HEK293 (cell line): ENCODE results near the gene FAM13B.

Experiments used
- CTCF ChIA-PET: fragments of 350-600 bp; formaldehyde crosslinking; extraction: SDS; loops from one replicate; lab custom pipeline; 2021; ENCODE audit warnings: antibody characterized with exemption; lab: Yijun Ruan, JAX
- POLR2A ChIA-PET: fragments of 300-600 bp; formaldehyde crosslinking; extraction: SDS; loops from one replicate; lab custom pipeline; 2020; ENCODE audit warnings: antibody characterized with exemption, inconsistent platforms; lab: Yijun Ruan, JAX
- H3K27ac ChIP-seq: fragments of 200-500 bp; sonication (Bioruptor generic); 2 replicates; pipeline ENCODE4 v1.5.1; 2014; ENCODE audit warnings: low read depth, low read length, control low read depth, inconsistent platforms; ENCODE audit errors: extremely low read depth
- H3K36me3 ChIP-seq, 2 experiments: fragments of 200-500 bp in 1 of 2; sonication (Bioruptor generic) in 1 of 2; 1 replicate in 1 of 2; 2 replicates in 1 of 2; pipeline ENCODE4 v1.5.1; 2014 to 2017; ENCODE audit warnings: inconsistent platforms in 2 of 2, low read length in 2 of 2; ENCODE audit not compliant: control insufficient read depth in 2 of 2, insufficient read depth in 1 of 2
- H3K4me1 ChIP-seq: fragments of 200-500 bp; sonication (Bioruptor generic); 2 replicates; pipeline ENCODE4 v1.5.1; 2014; ENCODE audit warnings: mild to moderate bottlenecking, low read length, inconsistent platforms; ENCODE audit not compliant: control insufficient read depth, insufficient read depth
- H3K4me3 ChIP-seq: 2 replicates; pipeline ENCODE4 v1.5.1; 2011; ENCODE audit warnings: low read depth, mild to moderate bottlenecking, control low read depth, low read length, moderate library complexity
- H3K9me3 ChIP-seq: fragments of 200-500 bp; sonication (Bioruptor generic); 2 replicates; pipeline ENCODE4 v1.5.1; 2014; ENCODE audit warnings: low read depth, low read length, inconsistent platforms; ENCODE audit not compliant: control insufficient read depth, insufficient read depth
- ELK4 ChIP-seq: IDR thresholded peaks from 2 replicates; pipeline ENCODE4 v1.6.1; 2011; ENCODE audit warnings: mild to moderate bottlenecking, low read depth, low read length, borderline replicate concordance
- FEZF1 ChIP-seq: fragments of 450-650 bp; formaldehyde crosslinking; IDR thresholded peaks from 2 replicates; pipeline ENCODE4 v1.5.1; 2016; ENCODE audit warnings: missing biosample characterization, missing genetic modification characterization
- KLF1 ChIP-seq: fragments of 450-650 bp; formaldehyde crosslinking; IDR thresholded peaks from 2 replicates; pipeline ENCODE4 v1.5.1; 2016; ENCODE audit warnings: missing biosample characterization, missing genetic modification characterization
- REPIN1 ChIP-seq: fragments of 450-650 bp; formaldehyde crosslinking; IDR thresholded peaks from 2 replicates; pipeline ENCODE4 v1.5.1; 2017; ENCODE audit warnings: missing biosample characterization, missing genetic modification characterization, low read depth
- SALL2 ChIP-seq: fragments of 450-650 bp; formaldehyde crosslinking; IDR thresholded peaks from 2 replicates; pipeline ENCODE4 v1.5.0; 2017; ENCODE audit warnings: missing biosample characterization, mild to moderate bottlenecking, missing genetic modification characterization, borderline replicate concordance
- SETDB1 ChIP-seq: IDR thresholded peaks from one replicate; pipeline ENCODE4 v1.6.1; 2017; ENCODE audit warnings: mild to moderate bottlenecking, low read length, moderate library complexity, mixed read lengths; ENCODE audit not compliant: insufficient read length
- WT1 ChIP-seq: fragments of 450-650 bp; formaldehyde crosslinking; IDR thresholded peaks from 2 replicates; pipeline ENCODE4 v1.5.1; 2016; ENCODE audit warnings: missing biosample characterization, missing genetic modification characterization
- ZBTB20 ChIP-seq: fragments of 450-650 bp; formaldehyde crosslinking; IDR thresholded peaks from 2 replicates; pipeline ENCODE4 v1.5.1; 2016; ENCODE audit warnings: missing biosample characterization, missing genetic modification characterization
- ZBTB48 ChIP-seq: fragments of 450-650 bp; formaldehyde crosslinking; IDR thresholded peaks from 2 replicates; pipeline ENCODE4 v1.5.1; 2016; ENCODE audit warnings: missing biosample characterization, missing genetic modification characterization
- ZBTB8A ChIP-seq: fragments of 450-650 bp; formaldehyde crosslinking; IDR thresholded peaks from 2 replicates; pipeline ENCODE4 v1.5.1; 2016; ENCODE audit warnings: missing biosample characterization, missing genetic modification characterization
- ZNF138 ChIP-seq: fragments of 450-650 bp; formaldehyde crosslinking; IDR thresholded peaks from 2 replicates; pipeline ENCODE4 v1.5.1; 2016; ENCODE audit warnings: missing biosample characterization, missing genetic modification characterization, borderline replicate concordance
- ZNF146 ChIP-seq: fragments of 450-650 bp; formaldehyde crosslinking; IDR thresholded peaks from 2 replicates; pipeline ENCODE4 v1.5.1; 2016; ENCODE audit warnings: missing biosample characterization, missing genetic modification characterization
- ZNF148 ChIP-seq: fragments of 450-650 bp; formaldehyde crosslinking; IDR thresholded peaks from 2 replicates; pipeline ENCODE4 v1.5.0; 2017; ENCODE audit warnings: missing biosample characterization, missing genetic modification characterization, borderline replicate concordance
- ZNF18 ChIP-seq: fragments of 450-650 bp; formaldehyde crosslinking; IDR thresholded peaks from 2 replicates; pipeline ENCODE4 v1.5.1; 2016; ENCODE audit warnings: missing biosample characterization, missing genetic modification characterization
- ZNF2 ChIP-seq: fragments of 450-650 bp; formaldehyde crosslinking; IDR thresholded peaks from 2 replicates; pipeline ENCODE4 v1.5.1; 2016; ENCODE audit warnings: missing biosample characterization, missing genetic modification characterization
- ZNF350 ChIP-seq: fragments of 450-650 bp; formaldehyde crosslinking; IDR thresholded peaks from 2 replicates; pipeline ENCODE4 v1.5.0; 2017; ENCODE audit warnings: missing biosample characterization, mild to moderate bottlenecking, missing genetic modification characterization
- ZNF366 ChIP-seq: fragments of 450-650 bp; formaldehyde crosslinking; conservative IDR thresholded peaks from 2 replicates; pipeline ENCODE4 v1.5.1; 2016; ENCODE audit warnings: missing biosample characterization, missing genetic modification characterization
- ZNF449 ChIP-seq: fragments of 450-650 bp; formaldehyde crosslinking; IDR thresholded peaks from 2 replicates; pipeline ENCODE4 v1.5.1; 2017; ENCODE audit warnings: missing biosample characterization, mild to moderate bottlenecking, missing genetic modification characterization, moderate library complexity
- ZNF629 ChIP-seq: fragments of 450-650 bp; formaldehyde crosslinking; IDR thresholded peaks from 2 replicates; pipeline ENCODE4 v1.5.1; 2017; ENCODE audit warnings: missing biosample characterization, missing genetic modification characterization
- ZNF791 ChIP-seq: fragments of 450-650 bp; formaldehyde crosslinking; IDR thresholded peaks from 2 replicates; pipeline ENCODE4 v1.5.1; 2016; ENCODE audit warnings: missing biosample characterization, missing genetic modification characterization
- ZNF792 ChIP-seq: fragments of 450-650 bp; formaldehyde crosslinking; IDR thresholded peaks from 2 replicates; pipeline ENCODE4 v1.5.1; 2016; ENCODE audit warnings: missing biosample characterization, missing genetic modification characterization
- ZNF830 ChIP-seq: fragments of 450-650 bp; IDR thresholded peaks from 2 replicates; pipeline ENCODE4 v1.5.0; 2018; ENCODE audit warnings: missing biosample characterization, missing genetic modification characterization, low read depth, mild to moderate bottlenecking, moderate library complexity
- TF ChIP-seq, protein P1 (sequence below): fragments of 450-650 bp; formaldehyde crosslinking; IDR thresholded peaks from 2 replicates; pipeline ENCODE4 v1.5.1; 2016; ENCODE audit warnings: missing biosample characterization, missing genetic modification characterization
- TF ChIP-seq, protein P2 (sequence below): fragments of 450-650 bp; formaldehyde crosslinking; IDR thresholded peaks from 2 replicates; pipeline ENCODE4 v1.5.1; 2016; ENCODE audit warnings: missing biosample characterization, missing genetic modification characterization

FAM13B gene

DNA sequence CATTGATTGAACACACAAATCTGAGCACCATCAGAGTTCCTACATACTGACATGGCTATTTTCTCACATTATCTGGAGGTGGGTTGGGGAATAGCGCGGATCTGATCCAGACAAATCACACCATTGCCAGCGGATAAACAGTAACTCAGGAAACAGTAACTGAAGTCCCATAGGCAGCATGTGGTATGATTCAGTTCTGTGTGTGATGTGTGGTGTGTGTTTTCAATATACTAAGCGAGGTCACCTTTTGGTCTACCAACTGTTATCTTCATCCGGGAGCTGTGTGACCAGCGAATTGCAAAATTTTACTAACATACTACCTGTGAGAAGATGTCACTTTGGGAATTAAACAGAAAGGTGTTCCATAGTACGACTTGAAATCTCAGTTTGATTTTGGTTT lies 93.5 kb downstream of the FAM13B start:
- ChIA-PET CTCF (interaction anchor here (0.8 to 1.3 kb wide), 2 partner anchors 279 to 318 kb away, joined by 3 read pairs; no protein-coding TSS in a partner anchor), POLR2A (no interaction called here)
- H3K4me1 ChIP-seq = no peaks in the 10 kb centered on the region
- no peak for TF ChIP-seq ZNF146 (tag by site-specific recombination)
- TF ChIP-seq ZNF148 (tag by site-specific recombination) = no peak
- no peak for TF ChIP-seq ZBTB48 (tag by site-specific recombination)
- TF ChIP-seq ZBTB20 (tag by site-specific recombination) = no peak
- TF ChIP-seq ZNF449 (tag by site-specific recombination) = no peak
- TF ChIP-seq KLF1 (tag by site-specific recombination) = no peak
- TF ChIP-seq SETDB1 = no peak
- TF ChIP-seq ZNF629 (tag by site-specific recombination) = no peak
- no peak for TF ChIP-seq WT1 (tag by site-specific recombination)
- no peak for TF ChIP-seq ZNF792 (tag by site-specific recombination)
- TF ChIP-seq ZBTB8A = no peak
- TF ChIP-seq, protein P1, sequence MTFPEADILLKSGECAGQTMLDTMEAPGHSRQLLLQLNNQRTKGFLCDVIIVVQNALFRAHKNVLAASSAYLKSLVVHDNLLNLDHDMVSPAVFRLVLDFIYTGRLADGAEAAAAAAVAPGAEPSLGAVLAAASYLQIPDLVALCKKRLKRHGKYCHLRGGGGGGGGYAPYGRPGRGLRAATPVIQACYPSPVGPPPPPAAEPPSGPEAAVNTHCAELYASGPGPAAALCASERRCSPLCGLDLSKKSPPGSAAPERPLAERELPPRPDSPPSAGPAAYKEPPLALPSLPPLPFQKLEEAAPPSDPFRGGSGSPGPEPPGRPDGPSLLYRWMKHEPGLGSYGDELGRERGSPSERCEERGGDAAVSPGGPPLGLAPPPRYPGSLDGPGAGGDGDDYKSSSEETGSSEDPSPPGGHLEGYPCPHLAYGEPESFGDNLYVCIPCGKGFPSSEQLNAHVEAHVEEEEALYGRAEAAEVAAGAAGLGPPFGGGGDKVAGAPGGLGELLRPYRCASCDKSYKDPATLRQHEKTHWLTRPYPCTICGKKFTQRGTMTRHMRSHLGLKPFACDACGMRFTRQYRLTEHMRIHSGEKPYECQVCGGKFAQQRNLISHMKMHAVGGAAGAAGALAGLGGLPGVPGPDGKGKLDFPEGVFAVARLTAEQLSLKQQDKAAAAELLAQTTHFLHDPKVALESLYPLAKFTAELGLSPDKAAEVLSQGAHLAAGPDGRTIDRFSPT (tag by site-specific recombination) = no peak
- TF ChIP-seq ZNF18 (tag by site-specific recombination) = no peak
- no peak overlapping the region for H3K4me3 ChIP-seq
- no peaks in the 10 kb centered on the region for H3K9me3 ChIP-seq
- peaks cover 39 to 76% of the 10 kb centered on the region in 2 experiments for H3K36me3 ChIP-seq
- no peak overlapping the region for H3K27ac ChIP-seq

GRCh38 chr5:137938751-137939143 lies 94.1 kb downstream of the FAM13B start:
- POLR2A ChIA-PET = no interaction called here
- CTCF ChIA-PET = interaction anchor here (0.7 kb wide), 1 partner anchor 273 kb away, joined by 3 read pairs; no protein-coding TSS in a partner anchor
- no peak for TF ChIP-seq REPIN1 (tag by site-specific recombination)
- no peak for TF ChIP-seq ZNF791 (tag by site-specific recombination)
- TF ChIP-seq, protein P2, sequence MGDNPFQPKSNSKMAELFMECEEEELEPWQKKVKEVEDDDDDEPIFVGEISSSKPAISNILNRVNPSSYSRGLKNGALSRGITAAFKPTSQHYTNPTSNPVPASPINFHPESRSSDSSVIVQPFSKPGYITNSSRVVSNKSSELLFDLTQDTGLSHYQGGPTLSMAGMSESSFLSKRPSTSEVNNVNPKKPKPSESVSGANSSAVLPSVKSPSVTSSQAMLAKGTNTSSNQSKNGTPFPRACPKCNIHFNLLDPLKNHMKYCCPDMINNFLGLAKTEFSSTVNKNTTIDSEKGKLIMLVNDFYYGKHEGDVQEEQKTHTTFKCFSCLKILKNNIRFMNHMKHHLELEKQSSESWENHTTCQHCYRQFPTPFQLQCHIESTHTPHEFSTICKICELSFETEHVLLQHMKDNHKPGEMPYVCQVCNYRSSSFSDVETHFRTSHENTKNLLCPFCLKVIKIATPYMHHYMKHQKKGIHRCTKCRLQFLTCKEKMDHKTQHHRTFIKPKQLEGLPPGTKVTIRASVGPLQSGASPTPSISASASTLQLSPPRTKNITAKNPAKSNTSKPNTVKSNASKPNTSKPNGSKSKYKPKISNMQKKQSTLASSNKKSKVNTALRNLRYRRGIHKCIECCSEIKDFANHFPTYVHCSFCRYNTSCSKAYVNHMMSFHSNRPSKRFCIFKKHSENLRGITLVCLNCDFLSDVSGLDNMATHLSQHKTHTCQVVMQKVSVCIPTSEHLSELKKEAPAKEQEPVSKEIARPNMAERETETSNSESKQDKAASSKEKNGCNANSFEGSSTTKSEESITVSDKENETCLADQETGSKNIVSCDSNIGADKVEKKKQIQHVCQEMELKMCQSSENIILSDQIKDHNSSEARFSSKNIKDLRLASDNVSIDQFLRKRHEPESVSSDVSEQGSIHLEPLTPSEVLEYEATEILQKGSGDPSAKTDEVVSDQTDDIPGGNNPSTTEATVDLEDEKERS (tag by site-specific recombination) = no peak
- TF ChIP-seq ELK4 = no peak
- no peak for TF ChIP-seq SALL2
- TF ChIP-seq ZNF138 (tag by site-specific recombination) = no peak
- no peak for TF ChIP-seq ZNF830 (tag by site-specific recombination)
- no peak for TF ChIP-seq ZNF366 (tag by site-specific recombination)
- TF ChIP-seq ZNF350 = no peak
- TF ChIP-seq ZNF2 (tag by site-specific recombination) = no peak
- no peak for TF ChIP-seq ZNF629 (tag by site-specific recombination)
- TF ChIP-seq FEZF1 (tag by site-specific recombination) = no peak

More at GRCh38 chr5:137938751-137939143, 94.1 kb downstream of the FAM13B start:
- Histone ChIP-seq H3K27ac (no peak overlapping the region), H3K9me3 (no peaks in the 10 kb centered on the region), H3K36me3 (peaks cover 39 to 70% of the 10 kb centered on the region in 2 experiments), H3K4me3 (no peak overlapping the region), H3K4me1 (no peaks in the 10 kb centered on the region)
